Liver (tissue), 3 donors: ENCODE results near the gene AHI1.

Experiments
- ATF3 ChIP-seq: IDR thresholded peaks from 2 replicates; pipeline ENCODE4 v1.6.1; 2016; ENCODE audit warnings: antibody characterized with exemption
- CTCF ChIP-seq: fragments of 150-350 bp; IDR thresholded peaks from 2 replicates; pipeline ENCODE4 v1.5.1; 2017; ENCODE audit warnings: improper control_type of control experiment, low read depth, low read length; ENCODE audit not compliant: missing input control
- EGR1 ChIP-seq, 2 donors: IDR thresholded peaks; 2 replicates each; pipeline ENCODE4 v1.6.1; 2016 to 2018; ENCODE audit warnings: antibody characterized with exemption in 2 of 2, low read depth in 2 of 2
- FOXA1 ChIP-seq: IDR thresholded peaks from 2 replicates; pipeline ENCODE4 v1.6.1; 2016; ENCODE audit warnings: antibody characterized with exemption
- HNF4G ChIP-seq: IDR thresholded peaks from 2 replicates; pipeline ENCODE4 v1.6.1; 2016; ENCODE audit warnings: antibody characterized with exemption
- RAD21 ChIP-seq, 2 donors: IDR thresholded peaks; 2 replicates each; pipeline ENCODE4 v1.6.1; 2016; ENCODE audit warnings: antibody characterized with exemption in 2 of 2, mild to moderate bottlenecking in 2 of 2
- TAF1 ChIP-seq: conservative IDR thresholded peaks from 2 replicates; pipeline ENCODE4 v1.6.1; 2016; ENCODE audit warnings: antibody characterized with exemption, mild to moderate bottlenecking
- YY1 ChIP-seq: IDR thresholded peaks from 2 replicates; pipeline ENCODE4 v1.6.1; 2016; ENCODE audit warnings: antibody characterized with exemption, mild to moderate bottlenecking
- TF ChIP-seq, protein P1 (sequence below): IDR thresholded peaks from 2 replicates; pipeline ENCODE4 v1.6.1; 2016; ENCODE audit warnings: antibody characterized with exemption, mild to moderate bottlenecking
- TF ChIP-seq, protein P2 (sequence below): IDR thresholded peaks from 2 replicates; pipeline ENCODE4 v1.6.1; 2016; ENCODE audit warnings: antibody characterized with exemption
- donor health status: healthy.
- donor health status: healthy.

DNA sequence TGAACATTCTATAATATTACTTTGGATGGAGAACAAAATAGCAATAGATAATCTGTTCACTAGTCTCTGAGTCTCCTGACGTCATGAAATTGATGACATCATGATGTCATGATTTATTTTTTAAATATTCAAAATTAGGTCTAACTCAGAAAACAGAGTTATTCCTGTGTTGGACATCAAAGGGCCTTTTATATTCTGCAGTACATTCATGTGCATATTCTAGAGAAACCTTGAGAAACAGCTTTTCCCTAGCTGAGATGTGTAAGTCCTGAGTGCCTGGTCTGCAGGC, 263.1 kb downstream of the AHI1 start:
- TF ChIP-seq YY1 (no peak), CTCF (no peak), TAF1 (no peak), HNF4G (no peak), EGR1 (IDR thresholded peaks at IDR 0.05; ENCODE audit: low read depth in 2 of 2) (no peak), FOXA1 (no peak), RAD21 (IDR thresholded peaks at IDR 0.05) (no peak), ATF3 (no peak)
- TF ChIP-seq, protein P1, sequence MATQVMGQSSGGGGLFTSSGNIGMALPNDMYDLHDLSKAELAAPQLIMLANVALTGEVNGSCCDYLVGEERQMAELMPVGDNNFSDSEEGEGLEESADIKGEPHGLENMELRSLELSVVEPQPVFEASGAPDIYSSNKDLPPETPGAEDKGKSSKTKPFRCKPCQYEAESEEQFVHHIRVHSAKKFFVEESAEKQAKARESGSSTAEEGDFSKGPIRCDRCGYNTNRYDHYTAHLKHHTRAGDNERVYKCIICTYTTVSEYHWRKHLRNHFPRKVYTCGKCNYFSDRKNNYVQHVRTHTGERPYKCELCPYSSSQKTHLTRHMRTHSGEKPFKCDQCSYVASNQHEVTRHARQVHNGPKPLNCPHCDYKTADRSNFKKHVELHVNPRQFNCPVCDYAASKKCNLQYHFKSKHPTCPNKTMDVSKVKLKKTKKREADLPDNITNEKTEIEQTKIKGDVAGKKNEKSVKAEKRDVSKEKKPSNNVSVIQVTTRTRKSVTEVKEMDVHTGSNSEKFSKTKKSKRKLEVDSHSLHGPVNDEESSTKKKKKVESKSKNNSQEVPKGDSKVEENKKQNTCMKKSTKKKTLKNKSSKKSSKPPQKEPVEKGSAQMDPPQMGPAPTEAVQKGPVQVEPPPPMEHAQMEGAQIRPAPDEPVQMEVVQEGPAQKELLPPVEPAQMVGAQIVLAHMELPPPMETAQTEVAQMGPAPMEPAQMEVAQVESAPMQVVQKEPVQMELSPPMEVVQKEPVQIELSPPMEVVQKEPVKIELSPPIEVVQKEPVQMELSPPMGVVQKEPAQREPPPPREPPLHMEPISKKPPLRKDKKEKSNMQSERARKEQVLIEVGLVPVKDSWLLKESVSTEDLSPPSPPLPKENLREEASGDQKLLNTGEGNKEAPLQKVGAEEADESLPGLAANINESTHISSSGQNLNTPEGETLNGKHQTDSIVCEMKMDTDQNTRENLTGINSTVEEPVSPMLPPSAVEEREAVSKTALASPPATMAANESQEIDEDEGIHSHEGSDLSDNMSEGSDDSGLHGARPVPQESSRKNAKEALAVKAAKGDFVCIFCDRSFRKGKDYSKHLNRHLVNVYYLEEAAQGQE = no peak
- TF ChIP-seq, protein P2, sequence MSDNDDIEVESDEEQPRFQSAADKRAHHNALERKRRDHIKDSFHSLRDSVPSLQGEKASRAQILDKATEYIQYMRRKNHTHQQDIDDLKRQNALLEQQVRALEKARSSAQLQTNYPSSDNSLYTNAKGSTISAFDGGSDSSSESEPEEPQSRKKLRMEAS = no peak
